Activated T-helper 1 cell treated with anti-CD3 and anti-CD28 coated beads, Interleukin-12 subunit alpha, Interleukin-12 subunit beta, Interleukin-2, Interleukin-4 antibody, amounts not matched to agents 30 ng/mL and 10 ng/mL and 1 ng/mL, durations not matched to agents 14 hours and 24 hours and 36 hours (primary cell): Measurements from ENCODE around the gene TP53AIP1. TPM values are rescaled to one million over a fixed set of nuclear protein-coding genes. Genes with fewer than 3 reads are reported as not detected.

Source experiments
- DNase-seq: peaks from one replicate; pipeline ENCODE4 v3.0.0; 2021; ENCODE audit warnings: low spot score
- H3K27ac Mint-ChIP-seq: one replicate; pipeline ENCODE4 v1.8.0; 2021; ENCODE audit warnings: mild to moderate bottlenecking, mixed read lengths
- H3K27me3 Mint-ChIP-seq: one replicate; pipeline ENCODE4 v1.8.0; 2022; ENCODE audit warnings: mild to moderate bottlenecking, moderate library complexity, mixed read lengths; ENCODE audit not compliant: insufficient read depth
- H3K36me3 Mint-ChIP-seq: one replicate; pipeline ENCODE4 v1.8.0; 2021; ENCODE audit warnings: low read depth, mixed read lengths
- H3K4me1 Mint-ChIP-seq: one replicate; pipeline ENCODE4 v1.8.0; 2021; ENCODE audit warnings: low read depth, mixed read lengths
- H3K4me3 Mint-ChIP-seq: one replicate; pipeline ENCODE4 v1.8.0; 2021; ENCODE audit warnings: mild to moderate bottlenecking, moderate library complexity, mixed read lengths
- H3K9me3 Mint-ChIP-seq: one replicate; pipeline ENCODE4 v1.8.0; 2021; ENCODE audit warnings: mixed read lengths
- intact Hi-C: fragments of 100-400 bp; cut with micrococcal nuclease; formaldehyde crosslinking; loops from one replicate; pipeline ENCODE4 v1.15.1; 2024
- total RNA-seq: library from RNA; stranded (reverse); gene quantifications from 2 replicates; pipeline ENCODE4 v1.2.3, GENCODE V29; 2022

TP53AIP1 gene
- total RNA-seq, 1 donor from 2014 or later: not detected

- Mint-ChIP-seq H3K4me1 (peaks cover 6% of the 10 kb centered on the region), H3K36me3 (no peaks in the 10 kb centered on the region), H3K27me3 (peaks cover 55% of the 10 kb centered on the region), H3K9me3 (no peaks in the 10 kb centered on the region), H3K4me3 (no peak overlapping the region), H3K27ac (no peak overlapping the region)
- intact Hi-C loops: no loop called here
- DNase-seq: no peak
These were observed 48.0 kb downstream of the TP53AIP1 start for GRCh38 chr11:128894685-128895084.

DNA sequence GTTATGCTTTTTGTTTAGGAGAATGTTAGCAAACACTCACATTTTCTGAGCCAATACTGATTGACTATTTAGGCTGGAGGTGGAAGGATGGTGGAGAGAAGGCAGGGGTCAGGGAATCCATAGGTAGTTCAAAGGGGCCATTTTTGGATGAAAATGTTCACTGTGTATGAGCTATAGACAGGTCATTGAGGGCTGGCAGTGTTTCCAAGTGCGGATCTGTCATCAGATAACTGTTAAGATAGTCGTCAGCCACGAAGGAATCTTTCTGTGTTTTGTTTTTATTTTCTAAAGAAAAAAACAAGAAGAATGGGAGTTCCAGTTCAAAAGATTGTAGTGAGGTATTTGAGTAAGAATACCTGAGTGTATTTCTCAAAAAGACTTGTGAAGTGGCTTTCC, 48.4 kb downstream of the TP53AIP1 start:
- Mint-ChIP-seq H3K4me3 (no peak overlapping the region), H3K9me3 (no peaks in the 10 kb centered on the region), H3K36me3 (no peaks in the 10 kb centered on the region), H3K27ac (no peak overlapping the region), H3K4me1 (peaks cover 6% of the 10 kb centered on the region), H3K27me3 (peaks cover 59% of the 10 kb centered on the region)
- DNase-seq: no peak
- intact Hi-C loops: no loop called here

GRCh38 chr11:128893578-128894285, 48.9 kb downstream of the TP53AIP1 start:
- Mint-ChIP-seq H3K4me3 (no peak overlapping the region), H3K9me3 (no peaks in the 10 kb centered on the region), H3K36me3 (no peaks in the 10 kb centered on the region), H3K27me3 (peaks cover 58% of the 10 kb centered on the region), H3K4me1 (peaks cover 6% of the 10 kb centered on the region), H3K27ac (no peak overlapping the region)
- intact Hi-C loops: no loop called here
- DNase-seq: no peak

DNA sequence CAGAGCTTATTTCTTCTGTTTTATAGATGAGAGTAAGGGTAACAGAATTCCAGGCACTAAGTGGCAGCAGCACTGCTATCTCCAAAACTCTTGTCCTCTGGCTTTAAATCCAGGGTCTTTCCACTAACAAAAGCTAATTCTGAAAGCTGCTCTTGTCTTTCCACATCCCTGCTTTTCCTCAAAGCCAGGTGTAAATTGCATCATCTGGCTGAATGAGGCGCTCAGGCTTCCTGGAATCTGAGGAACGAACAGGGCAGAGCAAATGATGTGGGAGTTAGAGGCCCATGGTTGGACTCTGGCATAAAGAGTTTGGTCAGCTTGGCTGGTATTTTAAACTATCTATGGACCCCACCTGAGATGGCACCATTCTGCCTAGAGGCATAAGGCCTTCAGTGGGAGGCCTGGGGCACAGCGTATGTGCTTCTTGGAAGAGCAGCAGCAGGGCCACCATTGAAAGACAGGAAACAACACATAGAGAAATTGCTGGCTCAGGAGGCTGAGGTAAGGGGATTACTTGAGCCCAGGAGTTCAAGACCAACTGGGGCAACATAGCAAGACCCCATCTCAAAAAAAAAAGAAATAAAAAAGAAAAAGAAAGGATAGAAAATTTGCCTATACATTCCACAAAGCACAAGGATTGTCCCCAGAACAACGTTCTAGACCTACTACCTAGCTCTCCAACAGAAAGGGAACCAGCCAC, 49.7 kb downstream of the TP53AIP1 start:
- H3K36me3 Mint-ChIP-seq: no peaks in the 10 kb centered on the region
- H3K27me3 Mint-ChIP-seq: peaks cover 60% of the 10 kb centered on the region
- peaks cover 6% of the 10 kb centered on the region for H3K4me1 Mint-ChIP-seq
- no peak overlapping the region for H3K4me3 Mint-ChIP-seq
- DNase-seq: no peak
- intact Hi-C loops: no loop called here
- no peaks in the 10 kb centered on the region for H3K9me3 Mint-ChIP-seq
- H3K27ac Mint-ChIP-seq: no peak overlapping the region

DNA sequence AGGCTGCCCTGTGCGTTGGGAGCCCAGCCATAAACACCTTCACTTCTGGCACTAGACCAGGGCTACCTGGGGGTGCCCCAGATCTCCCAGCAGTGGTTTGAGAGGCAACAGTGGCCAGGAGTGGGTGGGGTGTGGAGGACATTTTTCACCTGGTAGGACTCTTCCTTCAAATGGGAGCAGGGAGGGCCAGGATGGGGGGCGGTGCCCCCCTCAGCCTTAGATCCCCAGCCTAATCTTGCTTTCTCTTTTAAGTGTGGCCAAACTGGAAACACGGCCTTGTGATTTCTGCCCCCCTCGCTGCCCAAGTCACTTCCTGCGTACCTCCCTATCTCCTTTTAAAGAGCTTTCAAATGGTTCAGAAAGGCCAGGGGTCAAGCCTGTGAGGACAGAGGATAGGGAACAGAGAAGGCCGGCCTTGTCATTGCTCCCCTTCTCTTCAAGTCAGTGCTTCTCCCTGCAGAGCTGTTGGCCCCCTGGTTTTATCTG, 50.7 kb downstream of the TP53AIP1 start:
- no peak for DNase-seq
- Mint-ChIP-seq H3K4me1 (peaks cover 6% of the 10 kb centered on the region), H3K4me3 (peak overlapping the region; percentile 22), H3K27me3 (peaks cover 59% of the 10 kb centered on the region), H3K27ac (no peak overlapping the region), H3K36me3 (no peaks in the 10 kb centered on the region), H3K9me3 (no peaks in the 10 kb centered on the region)
- intact Hi-C loops: no loop called here

DNA sequence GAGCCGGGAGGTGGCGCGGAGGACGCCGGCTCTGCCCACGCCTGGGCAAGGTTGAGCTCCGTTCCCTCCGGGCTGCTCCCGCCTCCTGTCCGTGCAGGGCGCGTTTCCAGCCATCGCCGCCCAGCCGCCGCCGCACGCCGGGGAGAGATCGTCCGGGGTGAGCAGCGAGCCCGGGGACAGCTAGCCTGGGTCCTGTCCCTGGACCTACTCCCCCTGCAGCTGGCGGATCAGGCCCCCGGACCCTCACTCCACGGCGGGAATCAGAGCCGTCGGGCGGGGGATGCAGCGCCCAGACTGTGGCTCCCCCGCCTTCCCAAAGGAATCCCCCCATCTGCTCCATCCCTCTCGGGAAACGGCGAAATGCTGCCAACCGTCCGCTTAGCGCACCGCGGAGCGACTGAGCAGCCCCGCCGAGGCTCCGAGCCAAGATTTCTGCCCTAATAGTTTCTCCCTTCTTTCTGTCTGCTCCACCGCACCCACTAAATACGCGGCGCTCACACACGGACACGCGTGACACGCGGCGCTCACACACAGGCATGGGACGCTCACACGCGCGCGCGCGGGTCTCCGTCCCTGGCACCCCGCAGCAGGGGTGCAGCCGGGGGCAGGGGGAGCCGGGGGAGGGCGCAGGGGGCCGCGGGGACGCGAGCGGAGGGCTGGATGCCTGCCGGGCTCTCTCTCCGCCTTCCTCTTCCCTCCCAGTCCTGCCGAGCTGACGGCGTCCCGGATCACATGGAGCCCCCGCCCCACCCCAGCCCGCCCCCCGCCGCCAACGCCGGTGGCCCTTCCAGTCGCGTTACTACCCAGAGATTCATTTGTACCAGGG, 51.9 kb downstream of the TP53AIP1 start, which contains the start of gene KCNJ5:
TSS of gene KCNJ5 (plus strand) at position 814 of the 826 bp plus-strand sequence. CDS start 19,918 bp downstream, outside the sequence.
- H3K36me3 Mint-ChIP-seq: no peaks in the 10 kb centered on the region
- no peak within 1 kb of the TSS for H3K27ac Mint-ChIP-seq
- peaks cover 6% of the 10 kb centered on the region for H3K4me1 Mint-ChIP-seq
- no peaks in the 10 kb centered on the region for H3K9me3 Mint-ChIP-seq
- H3K4me3 Mint-ChIP-seq: peak within 1 kb of the TSS; percentile 73
- no peak for DNase-seq
- H3K27me3 Mint-ChIP-seq: peaks cover 55% of the 10 kb centered on the region
- intact Hi-C loops: no loop called here

GRCh38 chr11:128890216-128890542, 52.5 kb downstream of the TP53AIP1 start:
- Mint-ChIP-seq H3K4me3 (no peak overlapping the region), H3K27me3 (peaks cover 55% of the 10 kb centered on the region), H3K36me3 (no peaks in the 10 kb centered on the region), H3K27ac (no peak overlapping the region), H3K9me3 (no peaks in the 10 kb centered on the region), H3K4me1 (peaks cover 6% of the 10 kb centered on the region)
- DNase-seq: no peak
- intact Hi-C loops: no loop called here

- no peak overlapping the region for H3K4me3 Mint-ChIP-seq
- no peak for DNase-seq
- H3K4me1 Mint-ChIP-seq: peaks cover 6% of the 10 kb centered on the region
- H3K27me3 Mint-ChIP-seq: peaks cover 56% of the 10 kb centered on the region
- no peaks in the 10 kb centered on the region for H3K9me3 Mint-ChIP-seq
- H3K36me3 Mint-ChIP-seq: no peaks in the 10 kb centered on the region
- no peak overlapping the region for H3K27ac Mint-ChIP-seq
- intact Hi-C loops: no loop called here
These were observed 52.9 kb downstream of the TP53AIP1 start for GRCh38 chr11:128889657-128890213.

DNA sequence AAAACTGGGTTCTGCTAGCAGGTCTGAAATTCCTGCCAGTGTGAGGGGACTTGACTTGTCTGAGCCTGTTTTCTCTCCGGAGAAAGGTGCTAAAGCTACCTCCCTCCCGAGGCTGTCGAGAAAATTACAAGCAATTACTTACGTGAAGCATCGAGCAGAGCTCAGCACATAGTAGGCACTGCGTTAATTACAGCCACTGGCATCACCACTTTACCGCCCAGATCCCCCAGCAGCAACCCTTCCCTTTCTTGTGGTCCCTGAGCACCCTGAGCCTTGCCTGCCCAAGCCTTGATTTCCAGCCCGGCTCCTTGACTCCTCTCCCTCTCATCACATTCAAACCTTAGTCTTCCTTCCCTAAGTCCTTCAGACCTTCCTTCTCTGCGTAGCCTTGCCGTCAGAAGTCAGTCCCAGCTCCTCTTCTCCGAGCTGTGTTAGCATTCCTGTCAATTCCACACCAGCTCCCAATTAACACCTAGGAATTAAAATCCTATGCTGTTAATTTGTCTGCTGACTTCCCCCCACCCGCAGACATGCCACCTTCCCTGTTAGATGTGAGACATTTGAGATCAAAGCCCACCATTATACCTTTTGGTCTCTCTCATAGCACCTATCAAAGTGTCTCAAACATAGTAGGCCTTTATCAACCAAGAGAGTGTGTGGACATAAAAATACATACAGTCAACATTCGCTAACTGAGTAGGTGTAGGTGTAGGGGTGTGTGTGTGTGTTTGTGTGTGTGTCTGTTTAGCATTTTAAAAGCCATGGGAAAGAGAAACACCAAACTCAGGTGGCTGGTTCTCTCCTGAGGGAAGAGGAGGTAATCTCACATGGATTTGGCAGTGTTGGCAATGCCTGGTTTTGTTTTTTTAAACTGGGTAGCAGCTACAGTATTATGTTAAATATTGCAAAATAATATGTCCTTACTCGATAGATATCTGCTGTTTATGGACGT, 54.4 kb downstream of the TP53AIP1 start:
- DNase-seq: no peak
- Mint-ChIP-seq H3K27me3 (peaks cover 61% of the 10 kb centered on the region), H3K36me3 (no peaks in the 10 kb centered on the region), H3K27ac (no peak overlapping the region), H3K4me1 (no peaks in the 10 kb centered on the region), H3K9me3 (no peaks in the 10 kb centered on the region), H3K4me3 (no peak overlapping the region)
- intact Hi-C loops: no loop called here

DNA sequence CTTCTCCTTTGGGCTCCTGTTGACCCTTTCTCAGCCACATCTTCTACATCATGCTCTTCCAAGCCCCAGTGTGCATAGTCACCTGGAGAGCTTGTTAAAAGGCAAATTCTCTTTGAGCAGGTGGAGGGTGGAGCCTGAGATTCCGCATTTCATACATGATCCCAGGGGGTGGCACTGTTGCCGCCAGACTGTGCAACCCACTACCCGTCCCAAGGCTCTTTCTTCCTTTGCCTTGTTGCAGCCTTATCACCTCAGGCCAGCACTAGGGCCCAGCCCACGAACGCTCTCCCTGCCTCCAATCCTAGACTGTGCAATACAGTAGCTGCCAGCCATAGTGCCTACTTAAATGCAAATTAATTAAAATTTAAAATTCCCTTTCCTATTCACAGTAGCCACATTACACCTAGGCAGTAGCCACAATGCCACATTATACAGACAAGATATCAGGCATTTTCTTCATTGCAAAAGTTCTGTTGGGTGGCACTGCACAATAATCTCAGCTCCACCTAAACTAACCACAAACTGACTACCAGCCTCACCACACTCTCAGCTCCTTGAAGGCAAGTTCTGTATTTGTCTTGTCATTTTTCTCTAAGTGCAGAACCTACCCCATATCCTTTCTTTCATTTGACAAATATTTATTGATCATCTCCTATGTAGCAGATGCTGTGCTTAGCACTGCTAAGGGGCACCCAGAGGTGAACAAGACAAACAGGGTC, 56.1 kb downstream of the TP53AIP1 start:
- intact Hi-C loops: no loop called here
- DNase-seq: no peak
- H3K36me3 Mint-ChIP-seq: no peaks in the 10 kb centered on the region
- H3K27me3 Mint-ChIP-seq: peaks cover 54% of the 10 kb centered on the region
- no peaks in the 10 kb centered on the region for H3K4me1 Mint-ChIP-seq
- H3K27ac Mint-ChIP-seq: no peak overlapping the region
- H3K9me3 Mint-ChIP-seq: no peaks in the 10 kb centered on the region
- H3K4me3 Mint-ChIP-seq: no peak overlapping the region
